Measurements from ENCODE around the gene PSTPIP1. TPM values are rescaled to one million over a fixed set of nuclear protein-coding genes. Genes with fewer than 3 reads are reported as not detected.

PSTPIP1 gene
- total and polyA plus RNA-seq, 2 of the 13 experiments (the other 11 are each of a cell fraction or from before 2014, with no cell fraction given) = 4.4 to 8.7 TPM

DNA sequence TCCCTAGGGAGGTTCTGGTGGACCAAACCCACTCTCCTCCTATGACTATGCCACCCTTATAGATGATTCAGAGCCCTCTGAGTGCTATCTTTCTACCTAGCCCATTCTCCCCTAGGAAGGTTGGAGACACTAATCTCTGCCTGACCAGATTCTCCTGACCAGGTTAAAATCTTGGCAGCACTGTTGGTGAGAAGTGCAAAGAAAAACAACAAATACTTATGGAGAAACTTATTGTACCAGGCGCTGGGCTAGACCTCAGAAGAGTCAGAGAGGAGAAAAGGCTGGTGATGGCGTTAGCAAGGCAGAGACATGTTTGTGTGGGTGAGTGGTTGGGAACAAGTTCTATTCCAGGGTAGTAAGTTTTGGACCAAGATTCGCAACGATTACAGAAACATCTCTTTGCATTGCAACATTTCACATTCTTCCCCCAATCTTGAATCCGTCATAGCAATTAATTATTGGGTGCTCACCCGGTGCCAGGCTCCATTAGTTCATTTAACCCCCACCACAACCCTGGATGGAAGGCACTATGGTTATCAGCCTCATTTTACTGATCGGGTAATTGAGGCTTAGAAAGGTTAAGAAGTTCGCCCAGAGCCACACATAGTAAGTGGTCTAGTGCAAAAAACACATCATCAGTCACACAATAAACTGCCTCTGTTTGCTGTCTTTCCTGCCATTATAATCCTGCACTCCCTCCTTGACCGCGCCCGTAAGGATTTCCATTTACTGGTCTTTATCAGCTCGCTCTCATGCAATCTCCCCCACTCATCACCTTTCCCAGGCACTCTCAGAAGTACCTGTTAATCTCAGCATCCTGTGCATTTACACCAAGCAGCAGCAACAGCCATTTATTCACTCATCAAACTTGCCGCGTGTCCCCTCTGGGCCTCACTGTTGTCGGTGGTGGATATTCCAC lies 76.6 kb downstream of the PSTPIP1 start:
- peaks cover 11% of the 10 kb centered on the region for H4K20me1 ChIP-seq (ENCODE audit: insufficient read depth, low read length)
- in situ Hi-C loops (cut with HindIII; ENCODE audit: extremely low pct_ligation_motif_present, low pct_unique_long_range_greater_than_20kb) = no loop called here

More for the DNA sequence above, 76.6 kb downstream of the PSTPIP1 start:
- Histone ChIP-seq H3K27ac (ENCODE audit: extremely low read length, insufficient read depth, low read length) (no peak overlapping the region), H2AFZ (ENCODE audit: low read length) (peak overlapping the region; percentile 86), H3K9ac (ENCODE audit: insufficient read depth, low read depth, low read length) (peak overlapping the region; percentile 35; the same call in 1 of the 2 replicates), H3K4me3 (replicated peaks in 1 of 3; ENCODE audit: insufficient read depth in 1 of 3, low read depth in 2 of 3, low read length in 3 of 3) (peak overlapping the region in 1 of 3 experiments; percentile 35; a peak in 3 of 6 replicates), H3K4me1 (ENCODE audit: insufficient read depth, low read length) (peaks cover 41% of the 10 kb centered on the region), H3K36me3 (replicated peaks in 1 of 2; ENCODE audit: control insufficient read depth in 1 of 2, insufficient read depth in 2 of 2, low read length in 2 of 2) (no peaks in the 10 kb centered on the region; a peak in 1 of 5 replicates), H3K4me2 (ENCODE audit: low read depth, low read length) (peak overlapping the region; percentile 78), H3K9me3 (ENCODE audit: low read length) (no peaks in the 10 kb centered on the region), H3K27me3 (ENCODE audit: control insufficient read depth in 1 of 2, insufficient read depth in 2 of 2, low read length in 2 of 2) (peaks cover 0 to 28% of the 10 kb centered on the region in 2 experiments; a peak in 3 of 5 replicates), H3K79me2 (ENCODE audit: insufficient read depth, low read length) (peaks cover 38% of the 10 kb centered on the region)
- CTCF ChIA-PET (ENCODE audit: low intra/inter-chr PET ratio, low total read pairs) = no interaction called here
- WGBS (ENCODE audit: low lambda C conversion rate) = 84% methylated on average over 15 of the region's 15 CpGs
- POLR2A ChIA-PET = interaction anchor here (0.6 to 1.1 kb wide), 7 partner anchors 11 to 140 kb away, joined by 3 to 7 read pairs (median 4); partner anchors contain the start of gene RCN2
- no peak for TF ChIP-seq FOXK2 (IDR thresholded peaks at IDR 0.05)
- 0 out of 2 replicates have a peak, but pooled peaks have one; percentile 24 for TF ChIP-seq SATB2 (CRISPR knock-in tag; IDR thresholded peaks at IDR 0.05)
- TF ChIP-seq, protein P1, sequence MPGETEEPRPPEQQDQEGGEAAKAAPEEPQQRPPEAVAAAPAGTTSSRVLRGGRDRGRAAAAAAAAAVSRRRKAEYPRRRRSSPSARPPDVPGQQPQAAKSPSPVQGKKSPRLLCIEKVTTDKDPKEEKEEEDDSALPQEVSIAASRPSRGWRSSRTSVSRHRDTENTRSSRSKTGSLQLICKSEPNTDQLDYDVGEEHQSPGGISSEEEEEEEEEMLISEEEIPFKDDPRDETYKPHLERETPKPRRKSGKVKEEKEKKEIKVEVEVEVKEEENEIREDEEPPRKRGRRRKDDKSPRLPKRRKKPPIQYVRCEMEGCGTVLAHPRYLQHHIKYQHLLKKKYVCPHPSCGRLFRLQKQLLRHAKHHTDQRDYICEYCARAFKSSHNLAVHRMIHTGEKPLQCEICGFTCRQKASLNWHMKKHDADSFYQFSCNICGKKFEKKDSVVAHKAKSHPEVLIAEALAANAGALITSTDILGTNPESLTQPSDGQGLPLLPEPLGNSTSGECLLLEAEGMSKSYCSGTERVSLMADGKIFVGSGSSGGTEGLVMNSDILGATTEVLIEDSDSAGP (CRISPR knock-in tag; IDR thresholded peaks at IDR 0.05; ENCODE audit: borderline replicate concordance) = peak; percentile 97; the same call in 1 of the 2 replicates
- no peak for TF ChIP-seq BCL6 (CRISPR knock-in tag; IDR thresholded peaks at IDR 0.05)
- 0 out of 2 replicates have a peak, but pooled peaks have one; percentile 3 for TF ChIP-seq REPIN1 (CRISPR knock-in tag; IDR thresholded peaks at IDR 0.05; ENCODE audit: borderline replicate concordance, low read depth)
- TF ChIP-seq, protein P2, sequence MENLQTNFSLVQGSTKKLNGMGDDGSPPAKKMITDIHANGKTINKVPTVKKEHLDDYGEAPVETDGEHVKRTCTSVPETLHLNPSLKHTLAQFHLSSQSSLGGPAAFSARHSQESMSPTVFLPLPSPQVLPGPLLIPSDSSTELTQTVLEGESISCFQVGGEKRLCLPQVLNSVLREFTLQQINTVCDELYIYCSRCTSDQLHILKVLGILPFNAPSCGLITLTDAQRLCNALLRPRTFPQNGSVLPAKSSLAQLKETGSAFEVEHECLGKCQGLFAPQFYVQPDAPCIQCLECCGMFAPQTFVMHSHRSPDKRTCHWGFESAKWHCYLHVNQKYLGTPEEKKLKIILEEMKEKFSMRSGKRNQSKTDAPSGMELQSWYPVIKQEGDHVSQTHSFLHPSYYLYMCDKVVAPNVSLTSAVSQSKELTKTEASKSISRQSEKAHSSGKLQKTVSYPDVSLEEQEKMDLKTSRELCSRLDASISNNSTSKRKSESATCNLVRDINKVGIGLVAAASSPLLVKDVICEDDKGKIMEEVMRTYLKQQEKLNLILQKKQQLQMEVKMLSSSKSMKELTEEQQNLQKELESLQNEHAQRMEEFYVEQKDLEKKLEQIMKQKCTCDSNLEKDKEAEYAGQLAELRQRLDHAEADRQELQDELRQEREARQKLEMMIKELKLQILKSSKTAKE (CRISPR knock-in tag; IDR thresholded peaks at IDR 0.05; ENCODE audit: borderline replicate concordance) = 0 out of 2 replicates have a peak, but pooled peaks have one; percentile 19
- TF ChIP-seq, protein P3, sequence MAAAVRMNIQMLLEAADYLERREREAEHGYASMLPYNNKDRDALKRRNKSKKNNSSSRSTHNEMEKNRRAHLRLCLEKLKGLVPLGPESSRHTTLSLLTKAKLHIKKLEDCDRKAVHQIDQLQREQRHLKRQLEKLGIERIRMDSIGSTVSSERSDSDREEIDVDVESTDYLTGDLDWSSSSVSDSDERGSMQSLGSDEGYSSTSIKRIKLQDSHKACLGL (CRISPR knock-in tag; IDR thresholded peaks at IDR 0.05) = 0 out of 2 replicates have a peak, but pooled peaks have one; percentile 1
- 0 out of 2 replicates have a peak, but pooled peaks have one; percentile 39 for TF ChIP-seq TARDBP (CRISPR knock-in tag; IDR thresholded peaks at IDR 0.05)
- 0 out of 2 replicates have a peak, but pooled peaks have one; percentile 2 for TF ChIP-seq ZNF850 (CRISPR knock-in tag; conservative IDR thresholded peaks at IDR 0.05)
- TF ChIP-seq ZNF234 (CRISPR knock-in tag; conservative IDR thresholded peaks at IDR 0.05) = no peak
- no peak for ATAC-seq
- no peak for DNase-seq (ENCODE audit: low spot score)
- intact Hi-C loops (cut with micrococcal nuclease; ENCODE audit: unreplicated experiment) = no loop called here
- no peak for FAIRE-seq
- BruUV-seq (replicated peaks) = no TSS peak

Data from HepG2 (cell line).